SK-N-SH treated with all-trans-retinoic acid at 6 μM for 48 hours (cell line): ENCODE results near the gene TRABD2B.

Experiments
- ATAC-seq: fragments of 200-7000 bp; cut with Tn5 transposase; 3 replicates; pipeline ENCODE4 v1.9.1; 2020; ENCODE audit warnings: mild to moderate bottlenecking, moderate library complexity
- BACH2 ChIP-seq: fragments of 250-450 bp; sonication (Bioruptor Pico); IDR thresholded peaks from 2 replicates; pipeline ENCODE4 v1.9.0; 2021; ENCODE audit warnings: mild to moderate bottlenecking, borderline replicate concordance
- CREB5 ChIP-seq: fragments of 250-450 bp; sonication (Bioruptor Pico); IDR thresholded peaks from 2 replicates; pipeline ENCODE4 v1.5.1; 2020; ENCODE audit warnings: low read depth, mild to moderate bottlenecking, moderate library complexity
- CSRNP3 ChIP-seq: fragments of 250-450 bp; sonication (Bioruptor Pico); IDR thresholded peaks from 2 replicates; pipeline ENCODE4 v1.5.1; 2021; ENCODE audit warnings: mild to moderate bottlenecking, moderate library complexity
- ESRRG ChIP-seq: fragments of 250-450 bp; sonication (Bioruptor Pico); IDR thresholded peaks from 2 replicates; pipeline ENCODE4 v1.6.1; 2021; ENCODE audit warnings: mild to moderate bottlenecking
- ISL1 ChIP-seq: fragments of 250-450 bp; sonication (Bioruptor Pico); IDR thresholded peaks from 2 replicates; pipeline ENCODE4 v2.1.2; 2022; ENCODE audit warnings: mild to moderate bottlenecking, moderate library complexity
- PATZ1 ChIP-seq: fragments of 250-450 bp; sonication (Bioruptor Pico); IDR thresholded peaks from 2 replicates; pipeline ENCODE4 v1.8.0; 2020; ENCODE audit warnings: mild to moderate bottlenecking, moderate library complexity, borderline replicate concordance
- POU6F1 ChIP-seq: fragments of 250-450 bp; sonication (Bioruptor Pico); IDR thresholded peaks from 2 replicates; pipeline ENCODE4 v1.8.0; 2021; ENCODE audit warnings: low read depth, mild to moderate bottlenecking, moderate library complexity, borderline replicate concordance
- PPARA ChIP-seq: fragments of 250-450 bp; sonication (Bioruptor Pico); IDR thresholded peaks from 2 replicates; pipeline ENCODE4 v1.5.0; 2020; ENCODE audit warnings: mild to moderate bottlenecking, borderline replicate concordance
- SNAI2 ChIP-seq: fragments of 250-450 bp; sonication (Bioruptor Pico); IDR thresholded peaks from 2 replicates; pipeline ENCODE4 v1.5.0; 2020; ENCODE audit warnings: mild to moderate bottlenecking, moderate library complexity
- TCF4 ChIP-seq: fragments of 250-450 bp; sonication (Bioruptor Pico); IDR thresholded peaks from 2 replicates; pipeline ENCODE4 v1.8.0; 2021; ENCODE audit warnings: mild to moderate bottlenecking, moderate library complexity, borderline replicate concordance
- TOX ChIP-seq: fragments of 250-450 bp; sonication (Bioruptor Pico); IDR thresholded peaks from 2 replicates; pipeline ENCODE4 v1.8.0; 2021; ENCODE audit warnings: mild to moderate bottlenecking, moderate library complexity, borderline replicate concordance
- TSHZ2 ChIP-seq: fragments of 250-450 bp; sonication (Bioruptor Pico); IDR thresholded peaks from 2 replicates; pipeline ENCODE4 v1.5.0; 2020; ENCODE audit warnings: mild to moderate bottlenecking, moderate library complexity
- ZC3H10 ChIP-seq: fragments of 250-450 bp; sonication (Bioruptor Pico); IDR thresholded peaks from 2 replicates; pipeline ENCODE4 v1.5.1; 2021; ENCODE audit warnings: mild to moderate bottlenecking, moderate library complexity
- ZFP3 ChIP-seq: fragments of 250-450 bp; sonication (Bioruptor Pico); IDR thresholded peaks from 2 replicates; pipeline ENCODE4 v1.5.0; 2020; ENCODE audit warnings: mild to moderate bottlenecking, moderate library complexity
- ZFP30 ChIP-seq: fragments of 450-650 bp; formaldehyde crosslinking; IDR thresholded peaks from 2 replicates; pipeline ENCODE4 v1.5.0; 2022; ENCODE audit warnings: mild to moderate bottlenecking, moderate library complexity
- ZNF8 ChIP-seq: fragments of 450-650 bp; formaldehyde crosslinking; IDR thresholded peaks from 2 replicates; pipeline ENCODE4 v1.5.0; 2020; ENCODE audit warnings: mild to moderate bottlenecking, moderate library complexity

Gene TRABD2B

GRCh38 chr1:47759936-47760629, 237.1 kb downstream of the TRABD2B start:
- ATAC-seq = no peak
- TF ChIP-seq CSRNP3 (no peak), PPARA (no peak), TSHZ2 (CRISPR knock-in tag) (no peak), BACH2 (CRISPR knock-in tag) (no peak), ZC3H10 (CRISPR knock-in tag) (no peak), TCF4 (CRISPR knock-in tag) (no peak)

GRCh38 chr1:47759251-47759935, 237.8 kb downstream of the TRABD2B start:
- no peak for ATAC-seq
- TF ChIP-seq TSHZ2 (CRISPR knock-in tag) (no peak), ZNF8 (no peak), ZFP3 (CRISPR knock-in tag) (peak; percentile 93), PPARA (no peak), ISL1 (CRISPR knock-in tag) (no peak), SNAI2 (no peak), CSRNP3 (no peak), TOX (CRISPR knock-in tag) (no peak)

GRCh38 chr1:47758341-47759250, 238.6 kb downstream of the TRABD2B start:
- no peak for ATAC-seq
- no peak for TF ChIP-seq TCF4 (CRISPR knock-in tag)
- no peak for TF ChIP-seq POU6F1 (CRISPR knock-in tag)
- no peak for TF ChIP-seq ISL1 (CRISPR knock-in tag)
- TF ChIP-seq TSHZ2 (CRISPR knock-in tag) = no peak
- no peak for TF ChIP-seq CREB5
- TF ChIP-seq BACH2 (CRISPR knock-in tag) = no peak
- TF ChIP-seq ZC3H10 (CRISPR knock-in tag) = no peak
- no peak for TF ChIP-seq ZFP30 (CRISPR knock-in tag)
- TF ChIP-seq PATZ1 = no peak
- no peak for TF ChIP-seq ESRRG
